SU-DHL-6 (cell line): ENCODE data around the gene DTNA.

ENCODE experiments used
- EZH2phosphoT487 ChIP-seq: fragments of 200-600 bp; sonication (generic), shearing (Covaris generic); conservative IDR thresholded peaks from 2 replicates; pipeline ENCODE4 v1.6.1; 2018; ENCODE audit warnings: mild to moderate bottlenecking, antibody characterized with exemption, low read length, moderate library complexity, mixed read lengths
- TF ChIP-seq, protein P1 (sequence below): fragments of 200-600 bp; sonication (generic); IDR thresholded peaks from one replicate; pipeline ENCODE4 v1.5.1; 2017; ENCODE audit warnings: antibody characterized with exemption, mild to moderate bottlenecking, low read length, moderate library complexity; ENCODE audit not compliant: insufficient read depth, poor library complexity, severe bottlenecking

DNA sequence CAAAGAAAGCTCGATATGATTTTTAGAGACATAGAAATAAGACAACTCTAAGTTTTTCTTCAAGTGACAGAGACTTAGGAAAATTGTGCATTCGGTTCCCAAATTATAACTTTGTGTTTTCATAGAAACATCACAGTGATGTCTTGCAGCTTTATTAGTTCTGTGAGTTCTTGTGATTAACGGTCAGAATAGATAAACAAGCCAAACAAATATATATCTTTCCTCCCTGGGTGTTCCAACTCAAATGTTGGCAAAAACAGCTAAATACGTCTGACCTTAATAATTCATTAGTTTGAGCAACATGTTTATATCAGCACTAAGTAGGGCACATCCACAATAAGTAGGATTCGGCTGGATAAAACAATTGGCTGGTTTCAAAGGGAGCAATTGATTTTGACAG lies 47.6 kb downstream of the DTNA start:
- TF ChIP-seq, protein P1, sequence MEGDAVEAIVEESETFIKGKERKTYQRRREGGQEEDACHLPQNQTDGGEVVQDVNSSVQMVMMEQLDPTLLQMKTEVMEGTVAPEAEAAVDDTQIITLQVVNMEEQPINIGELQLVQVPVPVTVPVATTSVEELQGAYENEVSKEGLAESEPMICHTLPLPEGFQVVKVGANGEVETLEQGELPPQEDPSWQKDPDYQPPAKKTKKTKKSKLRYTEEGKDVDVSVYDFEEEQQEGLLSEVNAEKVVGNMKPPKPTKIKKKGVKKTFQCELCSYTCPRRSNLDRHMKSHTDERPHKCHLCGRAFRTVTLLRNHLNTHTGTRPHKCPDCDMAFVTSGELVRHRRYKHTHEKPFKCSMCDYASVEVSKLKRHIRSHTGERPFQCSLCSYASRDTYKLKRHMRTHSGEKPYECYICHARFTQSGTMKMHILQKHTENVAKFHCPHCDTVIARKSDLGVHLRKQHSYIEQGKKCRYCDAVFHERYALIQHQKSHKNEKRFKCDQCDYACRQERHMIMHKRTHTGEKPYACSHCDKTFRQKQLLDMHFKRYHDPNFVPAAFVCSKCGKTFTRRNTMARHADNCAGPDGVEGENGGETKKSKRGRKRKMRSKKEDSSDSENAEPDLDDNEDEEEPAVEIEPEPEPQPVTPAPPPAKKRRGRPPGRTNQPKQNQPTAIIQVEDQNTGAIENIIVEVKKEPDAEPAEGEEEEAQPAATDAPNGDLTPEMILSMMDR = no peak
- TF ChIP-seq EZH2phosphoT487 = no peak
